Measurements from ENCODE around the gene PRSS22. TPM values are rescaled to one million over a fixed set of nuclear protein-coding genes. Genes with fewer than 3 reads are reported as not detected.

Gene PRSS22
- total RNA-seq, 8 experiments from 2014 or later: 0.81 to 1.0 TPM; not detected in 6

DNA sequence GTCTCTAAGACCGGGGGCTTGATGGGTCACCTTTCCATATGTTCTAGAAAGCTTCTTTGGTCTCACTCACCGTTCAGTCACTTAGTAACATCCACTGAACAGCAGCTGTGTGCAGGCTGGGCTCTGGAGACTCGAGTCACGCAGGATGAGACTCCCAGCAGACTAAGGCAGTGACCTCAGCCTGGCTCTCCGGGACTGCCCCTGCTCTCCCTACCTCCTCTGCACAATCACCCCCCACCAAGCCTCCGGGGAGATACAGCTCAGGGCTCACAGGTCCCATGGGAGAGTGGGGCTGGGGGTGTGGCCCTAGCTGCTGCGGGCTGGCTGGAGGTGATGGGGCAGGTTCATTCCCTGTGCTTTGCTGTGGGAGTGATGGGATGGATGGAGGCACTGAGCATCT, 39.1 kb upstream of the PRSS22 start:
- H3K27ac ChIP-seq: no peak overlapping the region
- no peak overlapping the region for H3K4me3 ChIP-seq
- in situ Hi-C loops (cut with MboI; ENCODE audit: low pct_unique_long_range_greater_than_20kb in 2 of 9, low sequenced_read_pairs in 9 of 9, unreplicated experiment in 9 of 9): no loop called here
- ATAC-seq (replicated peaks in 6 of 8): peak in 3 of 8 experiments; percentile 5 to 17 (median 8)
- 40 to 95% (median 83%) methylated on average over 1 to 3 of the region's 7 CpGs; no CpG with 5 or more reads in 7 of the 10 experiments for WGBS, 10 experiments
- H3K4me1 ChIP-seq (replicated peaks in 1 of 2): peaks cover 11 to 12% of the 10 kb centered on the region in 2 donors

GRCh38 chr16:2896480-2897010, 38.6 kb upstream of the PRSS22 start:
- H3K4me3 ChIP-seq: no peak overlapping the region
- peaks cover 11 to 12% of the 10 kb centered on the region in 2 donors for H3K4me1 ChIP-seq (replicated peaks in 1 of 2)
- ATAC-seq (replicated peaks in 6 of 8): peak in 2 of 8 experiments; percentile 14 to 15
- in situ Hi-C loops (cut with MboI; ENCODE audit: low pct_unique_long_range_greater_than_20kb in 2 of 9, low sequenced_read_pairs in 9 of 9, unreplicated experiment in 9 of 9): no loop called here
- WGBS, 10 experiments: 100% methylated on average over 1 to 2 of the region's 19 CpGs; no CpG with 5 or more reads in 8 of the 10 experiments
- H3K27ac ChIP-seq: no peak overlapping the region

- ATAC-seq (replicated peaks in 6 of 8): peak in 3 of 8 experiments; percentile 22 to 74 (median 61)
- WGBS, 10 experiments: 0 to 60% methylated on average over 1 of the region's 4 CpGs; no CpG with 5 or more reads in 8 of the 10 experiments
- in situ Hi-C loops (cut with MboI; ENCODE audit: low pct_unique_long_range_greater_than_20kb in 2 of 9, low sequenced_read_pairs in 9 of 9, unreplicated experiment in 9 of 9): no loop called here
- H3K4me1 ChIP-seq (replicated peaks in 1 of 2): peaks cover 11 to 12% of the 10 kb centered on the region in 2 donors
- no peak overlapping the region for H3K27ac ChIP-seq
- H3K4me3 ChIP-seq: no peak overlapping the region
Measured at GRCh38 chr16:2895813-2896212, 37.8 kb upstream of the PRSS22 start.

- in situ Hi-C loops (cut with MboI; ENCODE audit: low pct_unique_long_range_greater_than_20kb in 2 of 9, low sequenced_read_pairs in 9 of 9, unreplicated experiment in 9 of 9): no loop called here
- no peak for ATAC-seq (replicated peaks in 6 of 8)
- Histone ChIP-seq H3K4me3 (no peak overlapping the region), H3K4me1 (replicated peaks in 1 of 2) (peaks cover 10% of the 10 kb centered on the region in 2 donors), H3K27ac (no peak overlapping the region)
- WGBS, 10 experiments: 97 to 100% (median 100%) methylated on average over 2 to 7 of the region's 31 CpGs; no CpG with 5 or more reads in 6 of the 10 experiments
Measured at GRCh38 chr16:2894231-2894630, 36.3 kb upstream of the PRSS22 start.

DNA sequence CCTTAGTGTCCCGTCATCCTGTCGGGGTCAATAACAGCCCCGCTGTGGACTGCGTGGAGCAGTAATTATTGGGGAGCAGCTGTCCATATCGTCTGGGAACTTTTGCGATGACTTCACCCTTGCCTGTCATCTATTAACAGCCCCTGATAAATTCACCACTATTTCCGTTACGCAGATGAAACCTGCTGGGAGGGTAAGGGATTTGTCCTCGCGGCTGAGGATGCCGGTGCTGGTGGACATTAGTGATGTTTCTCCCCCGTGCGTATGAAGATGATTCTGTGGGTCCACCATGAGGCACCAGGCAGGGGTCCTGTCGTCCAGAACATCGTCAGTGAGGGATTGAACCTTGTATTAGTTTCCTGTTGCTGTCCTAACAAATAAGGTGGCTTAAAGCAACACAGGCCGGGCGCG, 26.1 kb upstream of the PRSS22 start:
- no peak for ATAC-seq (replicated peaks in 6 of 8)
- in situ Hi-C loops (cut with MboI; ENCODE audit: low pct_unique_long_range_greater_than_20kb in 2 of 9, low sequenced_read_pairs in 9 of 9, unreplicated experiment in 9 of 9): no loop called here
- peaks cover 2 to 4% of the 10 kb centered on the region in 2 donors for H3K4me1 ChIP-seq (replicated peaks in 1 of 2)
- H3K4me3 ChIP-seq: peak overlapping the region; percentile 57 to 96 (median 87)
- 29 to 100% (median 54%) methylated on average over 1 to 16 of the region's 18 CpGs; no CpG with 5 or more reads in 3 of the 10 experiments for WGBS, 10 experiments
- H3K27ac ChIP-seq: peak overlapping the region; percentile 78 to 82

DNA sequence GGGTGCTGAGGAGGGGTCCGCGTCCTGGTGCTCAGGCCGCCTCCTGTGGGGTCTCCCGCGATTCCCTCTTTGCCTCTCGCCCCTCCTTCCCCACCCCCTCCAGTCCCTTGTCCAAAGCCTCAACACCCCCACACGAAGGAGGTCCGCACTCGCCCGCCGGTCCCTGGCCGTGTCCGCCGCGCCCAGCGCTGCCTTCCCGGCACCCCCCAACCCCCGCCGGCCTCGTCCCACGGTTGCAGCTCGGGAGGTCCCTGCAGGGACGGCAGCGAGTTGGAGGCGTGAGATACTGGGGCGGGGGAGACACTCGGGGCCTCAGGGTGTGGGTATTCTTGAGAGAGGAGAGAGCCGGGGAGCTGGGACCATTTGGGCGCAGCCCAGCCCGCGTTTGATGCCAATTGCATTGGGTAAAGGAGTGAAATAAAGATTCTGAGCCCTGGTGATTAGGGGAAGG, 25.5 kb upstream of the PRSS22 start:
- peak overlapping the region; percentile 78 to 82 for H3K27ac ChIP-seq
- in situ Hi-C loops (cut with MboI; ENCODE audit: low pct_unique_long_range_greater_than_20kb in 2 of 9, low sequenced_read_pairs in 9 of 9, unreplicated experiment in 9 of 9): no loop called here
- peak; percentile 2 to 13 (median 6) for ATAC-seq (replicated peaks in 6 of 8)
- peaks cover 2 to 4% of the 10 kb centered on the region in 2 donors for H3K4me1 ChIP-seq (replicated peaks in 1 of 2)
- H3K4me3 ChIP-seq: peak overlapping the region; percentile 57 to 96 (median 87)
- 0% methylated on average over 2 of the region's 31 CpGs; no CpG with 5 or more reads in 9 of the 10 experiments for WGBS, 10 experiments

- ATAC-seq (replicated peaks in 6 of 8): peak; percentile 88 to 94 (median 93)
Measured at GRCh38 chr16:2882650-2883457, 24.9 kb upstream of the PRSS22 start, which contains the start of gene FLYWCH2. Gene FLYWCH2, plus strand, starts transcription at chr16:2883215. Its CDS starts 13,235 bp downstream, at chr16:2896450.

DNA sequence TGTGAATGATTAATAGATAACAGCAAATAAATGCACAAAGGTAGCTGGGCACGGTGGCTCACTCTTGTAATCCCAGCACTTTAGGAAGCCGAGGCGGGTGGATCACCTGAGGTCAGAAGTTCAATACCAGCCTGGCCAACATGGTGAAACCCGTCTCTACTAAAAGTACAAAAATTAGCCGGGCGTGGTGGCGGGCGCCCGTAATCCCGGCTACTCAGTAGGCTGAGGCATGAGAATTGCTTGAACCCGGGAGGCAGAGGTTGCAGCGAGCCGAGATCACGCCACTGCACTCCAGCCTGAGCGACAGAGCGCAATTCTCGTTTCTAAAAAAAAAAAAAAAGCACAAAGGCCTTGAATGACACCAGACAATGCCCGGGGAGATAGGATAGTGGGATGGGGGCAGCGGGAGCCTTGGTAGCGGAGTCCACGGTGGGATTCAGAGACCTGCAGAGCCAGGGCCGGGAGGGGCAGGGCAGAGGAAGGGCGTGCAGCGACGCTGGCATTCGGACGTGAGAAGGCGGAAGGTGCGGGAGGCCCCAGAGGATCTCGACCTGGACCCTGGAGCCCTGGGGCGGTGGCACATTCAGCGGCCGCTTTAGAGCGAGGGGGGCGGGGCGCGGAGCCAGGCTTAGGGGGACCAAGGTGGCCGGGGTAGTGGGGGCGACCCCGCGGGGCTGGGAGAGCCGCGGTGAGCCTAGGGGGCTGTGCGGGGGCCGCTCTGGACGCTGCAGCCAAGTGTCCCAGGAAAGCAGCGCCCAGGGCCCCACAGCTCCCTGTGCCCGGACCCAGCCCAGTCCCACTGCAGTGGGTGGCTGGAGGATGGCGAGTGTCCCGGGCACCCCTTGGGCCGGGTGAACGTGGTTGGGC, 24.0 kb upstream of the PRSS22 start:
- in situ Hi-C loops (cut with MboI; ENCODE audit: low pct_unique_long_range_greater_than_20kb in 2 of 9, low sequenced_read_pairs in 9 of 9, unreplicated experiment in 9 of 9): no loop called here
- ATAC-seq (replicated peaks in 6 of 8): peak; percentile 9 to 23 (median 12)
- H3K27ac ChIP-seq: peak overlapping the region; percentile 81 to 91
- WGBS, 10 experiments: 0 to 50% (median 22%) methylated on average over 1 to 16 of the region's 52 CpGs; no CpG with 5 or more reads in 2 of the 10 experiments
- H3K4me1 ChIP-seq (replicated peaks in 1 of 2): peaks cover 2 to 4% of the 10 kb centered on the region in 2 donors
- peak overlapping the region; percentile 57 to 96 (median 87) for H3K4me3 ChIP-seq

More at GRCh38 chr16:2882650-2883457, 24.9 kb upstream of the PRSS22 start, which contains the start of gene FLYWCH2:
- peak within 1 kb of the TSS; percentile 91 to 96 for H3K27ac ChIP-seq
- in situ Hi-C loops (cut with MboI; ENCODE audit: low pct_unique_long_range_greater_than_20kb in 2 of 9, low sequenced_read_pairs in 9 of 9, unreplicated experiment in 9 of 9): no loop called here
- peak within 1 kb of the TSS; percentile 57 to 96 (median 87) for H3K4me3 ChIP-seq
- 0 to 3% methylated on average over 4 to 6 of the region's 73 CpGs; no CpG with 5 or more reads in 8 of the 10 experiments for WGBS, 10 experiments
- H3K4me1 ChIP-seq (replicated peaks in 1 of 2): peaks cover 2 to 4% of the 10 kb centered on the region in 2 donors

DNA sequence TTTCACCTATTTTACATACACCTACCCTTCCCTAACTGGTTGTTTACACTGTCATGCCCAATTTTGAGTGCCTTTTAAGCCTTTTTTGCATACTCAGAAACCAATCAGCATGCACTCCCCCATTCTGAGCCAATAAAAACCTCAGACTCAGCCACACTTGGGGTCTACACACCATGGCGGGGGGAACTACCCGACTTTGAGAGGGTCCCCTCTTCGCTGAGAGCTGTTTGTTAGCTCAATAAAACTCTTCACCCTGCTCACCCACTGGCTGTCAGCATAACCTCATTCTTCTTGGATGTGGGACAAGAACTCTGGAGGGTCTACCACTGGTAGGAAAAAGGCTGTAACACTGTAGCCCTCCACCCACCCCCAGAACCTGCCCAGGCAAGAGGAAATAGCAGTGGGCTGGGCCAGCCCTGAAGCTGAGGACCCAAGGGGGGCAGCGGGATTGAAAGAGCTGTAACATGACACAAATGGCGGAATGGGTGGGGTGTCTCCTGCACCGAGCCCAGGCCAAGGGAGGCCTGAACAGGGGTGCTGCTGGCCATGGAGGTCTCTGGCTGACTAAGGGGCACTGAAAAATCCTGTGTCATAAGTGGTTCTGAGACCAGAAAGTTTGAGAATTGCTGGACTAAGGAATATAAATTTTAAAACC, 22.0 kb upstream of the PRSS22 start:
- 31 to 100% (median 76%) methylated on average over 1 to 5 of the region's 6 CpGs; no CpG with 5 or more reads in 3 of the 10 experiments for WGBS, 10 experiments
- H3K4me1 ChIP-seq (replicated peaks in 1 of 2): peaks cover 2 to 4% of the 10 kb centered on the region in 2 donors
- no peak for ATAC-seq (replicated peaks in 6 of 8)
- in situ Hi-C loops (cut with MboI; ENCODE audit: low pct_unique_long_range_greater_than_20kb in 2 of 9, low sequenced_read_pairs in 9 of 9, unreplicated experiment in 9 of 9): no loop called here
- H3K27ac ChIP-seq: no peak overlapping the region
- no peak overlapping the region for H3K4me3 ChIP-seq

DNA sequence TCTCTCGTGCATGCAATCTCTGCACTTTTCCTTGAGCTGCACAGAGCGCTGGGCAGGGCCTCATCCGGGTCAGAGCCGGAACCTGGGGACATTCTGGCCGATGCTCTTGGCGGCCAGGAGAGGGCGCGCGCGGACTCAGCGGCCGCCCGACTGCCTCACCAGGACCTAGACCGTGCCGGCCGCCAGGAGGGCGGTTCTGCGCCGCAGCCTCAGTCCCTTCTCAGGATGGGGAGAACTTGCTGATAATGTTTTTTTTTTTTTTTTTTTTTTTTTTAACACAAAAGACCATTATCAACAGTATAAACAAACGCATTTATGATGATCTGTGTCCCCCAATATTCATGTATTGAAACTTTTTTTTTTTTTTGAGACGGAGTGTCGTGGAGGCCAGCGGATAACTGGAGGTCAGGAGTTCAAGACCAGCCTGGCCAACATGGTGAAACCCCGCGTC, 17.0 kb upstream of the PRSS22 start:
- Histone ChIP-seq H3K4me1 (replicated peaks in 1 of 2) (no peaks in the 10 kb centered on the region), H3K4me3 (no peak overlapping the region), H3K27ac (no peak overlapping the region)
- in situ Hi-C loops (cut with MboI; ENCODE audit: low pct_unique_long_range_greater_than_20kb in 2 of 9, low sequenced_read_pairs in 9 of 9, unreplicated experiment in 9 of 9): no loop called here
- ATAC-seq (replicated peaks in 6 of 8): peak; percentile 96 to 99 (median 97)
- 0 to 23% (median 6%) methylated on average over 3 to 19 of the region's 25 CpGs; no CpG with 5 or more reads in 2 of the 10 experiments for WGBS, 10 experiments

DNA sequence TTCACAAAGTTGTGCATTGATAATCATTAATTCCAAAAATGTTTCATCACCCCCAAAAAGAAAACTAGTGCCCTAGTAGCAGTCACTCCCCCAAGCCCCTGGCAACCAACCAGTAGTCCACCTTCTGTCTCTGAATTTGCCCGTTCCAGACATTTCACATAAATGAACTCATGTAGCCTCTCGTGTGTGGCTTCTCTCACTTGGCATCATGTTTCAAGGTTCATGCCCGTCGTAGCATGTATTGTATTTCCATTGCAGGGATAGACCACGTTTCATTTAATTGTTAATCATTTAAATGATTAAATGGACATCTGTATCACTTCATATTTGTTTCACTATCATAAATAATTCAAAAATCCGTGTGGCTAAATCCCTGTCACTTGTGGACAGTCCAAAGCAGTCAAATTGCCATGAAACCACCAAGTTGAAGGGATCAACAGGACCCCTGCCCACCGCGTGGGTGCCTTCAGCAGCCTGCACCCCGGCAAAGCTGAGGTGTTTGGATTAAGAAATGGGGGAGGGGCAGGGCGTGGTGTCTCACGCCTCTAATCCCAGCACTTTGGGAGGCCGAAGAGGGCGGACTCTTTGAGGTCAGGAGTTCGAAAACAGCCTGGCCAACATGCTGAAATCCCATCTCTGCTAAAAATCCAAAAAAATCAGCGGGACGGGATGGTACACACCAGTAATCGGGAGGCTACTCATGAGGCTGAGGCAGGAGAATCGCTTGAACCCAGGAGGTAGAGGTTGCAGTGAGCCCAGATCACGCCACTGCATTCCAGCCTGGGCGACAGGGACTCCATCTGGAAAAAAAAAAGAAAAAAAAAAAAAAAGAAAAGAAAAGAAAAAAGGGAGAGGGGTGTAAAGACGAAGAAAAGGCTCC, 16.3 kb upstream of the PRSS22 start:
- WGBS, 10 experiments: 32 to 90% (median 58%) methylated on average over 2 to 14 of the region's 21 CpGs
- H3K4me1 ChIP-seq (replicated peaks in 1 of 2): no peaks in the 10 kb centered on the region
- in situ Hi-C loops (cut with MboI; ENCODE audit: low pct_unique_long_range_greater_than_20kb in 2 of 9, low sequenced_read_pairs in 9 of 9, unreplicated experiment in 9 of 9): no loop called here
- ATAC-seq (replicated peaks in 6 of 8): peak in 7 of 8 experiments; percentile 5 to 36 (median 15)
- H3K27ac ChIP-seq: no peak overlapping the region
- no peak overlapping the region for H3K4me3 ChIP-seq
